HepG2 (cell line): Measurements from ENCODE around the gene DENND4C. TPM values are rescaled to one million over a fixed set of nuclear protein-coding genes. Genes with fewer than 3 reads are reported as not detected.
A peak's percentile ranks its signal among the peaks of the same experiment; 100 is the strongest.

Source experiments
- ARNT2 ChIP-seq: sonication (generic); formaldehyde crosslinking; IDR thresholded peaks from 2 replicates; pipeline ENCODE4 v1.8.0; 2022; ENCODE audit warnings: mild to moderate bottlenecking, low read depth, missing genetic modification reagents, moderate library complexity
- ATF7-NPFF ChIP-seq: sonication (generic); formaldehyde crosslinking; IDR thresholded peaks from 2 replicates; pipeline ENCODE4 v1.8.1; 2023; ENCODE audit warnings: mild to moderate bottlenecking, low read depth, missing genetic modification reagents, moderate library complexity
- CBX5 ChIP-seq: sonication (generic); formaldehyde crosslinking; IDR thresholded peaks from 2 replicates; pipeline ENCODE4 v1.4.0; 2020; ENCODE audit warnings: missing genetic modification reagents, borderline replicate concordance
- GABPA ChIP-seq, 2 experiments: IDR thresholded peaks; 2 replicates each; pipeline ENCODE4 v1.6.1; 2011 to 2016; ENCODE audit warnings: low read depth in 2 of 2, low read length in 1 of 2, missing biosample characterization in 1 of 2, missing genetic modification characterization in 1 of 2
- GFI1 ChIP-seq: sonication (generic); formaldehyde crosslinking; IDR thresholded peaks from 2 replicates; pipeline ENCODE4 v1.5.0; 2020; ENCODE audit warnings: missing genetic modification reagents, mild to moderate bottlenecking, borderline replicate concordance
- HNRNPL ChIP-seq: fragments of 200-400 bp; formaldehyde crosslinking; IDR thresholded peaks from 2 replicates; pipeline ENCODE4 v1.6.1; 2017; ENCODE audit warnings: mild to moderate bottlenecking, low read depth, low read length
- KDM2A ChIP-seq: sonication (generic); formaldehyde crosslinking; IDR thresholded peaks from 2 replicates; pipeline ENCODE4 v1.4.0; 2020; ENCODE audit warnings: low read depth, missing genetic modification reagents, borderline replicate concordance
- NFYC ChIP-seq: IDR thresholded peaks from 2 replicates; pipeline ENCODE4 v1.6.1; 2016; ENCODE audit warnings: missing genetic modification reagents, missing compliant biosample characterization
- NRL ChIP-seq: sonication (generic); formaldehyde crosslinking; IDR thresholded peaks from 2 replicates; pipeline ENCODE4 v1.5.0; 2020; ENCODE audit warnings: missing genetic modification reagents, mild to moderate bottlenecking, moderate library complexity, borderline replicate concordance
- RBAK ChIP-seq: sonication (generic); formaldehyde crosslinking; IDR thresholded peaks from 2 replicates; pipeline ENCODE4 v1.5.1; 2020; ENCODE audit warnings: mild to moderate bottlenecking, missing genetic modification reagents
- RFX1 ChIP-seq: fragments of 450-650 bp; IDR thresholded peaks from 2 replicates; pipeline ENCODE4 v1.6.1; 2017
- SAFB2 ChIP-seq: sonication (generic); formaldehyde crosslinking; IDR thresholded peaks from 2 replicates; pipeline ENCODE4 v1.5.1; 2020; ENCODE audit warnings: missing genetic modification reagents, low read depth, mild to moderate bottlenecking, borderline replicate concordance
- SP5 ChIP-seq: IDR thresholded peaks from 2 replicates; pipeline ENCODE4 v1.6.1; 2016; ENCODE audit warnings: low read depth, borderline replicate concordance
- SPEN ChIP-seq: sonication (generic); formaldehyde crosslinking; IDR thresholded peaks from 2 replicates; pipeline ENCODE4 v1.5.1; 2020; ENCODE audit warnings: low read depth, mild to moderate bottlenecking, missing genetic modification reagents
- SSRP1 ChIP-seq: IDR thresholded peaks from 2 replicates; pipeline ENCODE4 v1.6.1; 2016; ENCODE audit warnings: control low read depth
- THYN1 ChIP-seq: sonication (generic); formaldehyde crosslinking; IDR thresholded peaks from 2 replicates; pipeline ENCODE4 v1.8.1; 2023; ENCODE audit warnings: low read depth, mild to moderate bottlenecking, moderate library complexity, missing genetic modification reagents, borderline replicate concordance
- TOPORS ChIP-seq: sonication (generic); formaldehyde crosslinking; IDR thresholded peaks from 2 replicates; pipeline ENCODE4 v1.8.0; 2023; ENCODE audit warnings: mild to moderate bottlenecking, missing genetic modification reagents
- TRIM24 ChIP-seq: sonication (generic); formaldehyde crosslinking; IDR thresholded peaks from 2 replicates; pipeline ENCODE4 v1.8.0; 2022; ENCODE audit warnings: mild to moderate bottlenecking, missing genetic modification reagents
- ZNF432 ChIP-seq: sonication (generic); formaldehyde crosslinking; IDR thresholded peaks from 2 replicates; pipeline ENCODE4 v1.5.0; 2020; ENCODE audit warnings: missing genetic modification reagents, mild to moderate bottlenecking, borderline replicate concordance
- ZNF816 ChIP-seq: sonication (generic); formaldehyde crosslinking; IDR thresholded peaks from 2 replicates; pipeline ENCODE4 v1.8.0; 2022; ENCODE audit warnings: missing genetic modification reagents, mild to moderate bottlenecking, borderline replicate concordance
- polyA plus RNA-seq, 8 experiments: library from polyadenylated mRNA; depleted of rRNA in 3 of 8; stranded (reverse) in 7 of 8; unstranded in 1 of 8; fragments of >200 nt; fragmentation: Illumina TruSeq in 4 of 8; extraction: Trizol in 4 of 8; gene quantifications; 2 replicates each; pipeline versions ENCODE4 v1.2.1 to v1.2.3, GENCODE V29; 2011 to 2016; ENCODE audit warnings: low read depth in 4 of 8, missing spikeins in 1 of 8, mixed read lengths in 1 of 8; ENCODE audit not compliant: insufficient read depth in 1 of 8
- total RNA-seq, 5 experiments: library from RNA; depleted of rRNA; stranded (reverse); fragments of >200 nt; fragmentation: Illumina TruSeq; extraction: Trizol; gene quantifications; 2 replicates each; pipeline ENCODE4 v1.2.3, GENCODE V29; 2016; ENCODE audit warnings: low read depth in 1 of 5
- TF ChIP-seq, protein P1 (sequence below): sonication (generic); formaldehyde crosslinking; IDR thresholded peaks from 2 replicates; pipeline ENCODE4 v1.4.0; 2020; ENCODE audit warnings: missing genetic modification reagents
- TF ChIP-seq, protein P2 (sequence below): sonication (generic); formaldehyde crosslinking; conservative IDR thresholded peaks from 2 replicates; pipeline ENCODE4 v1.8.0; 2022; ENCODE audit warnings: mild to moderate bottlenecking, moderate library complexity, missing genetic modification reagents

DENND4C gene
- total and polyA plus RNA-seq, 2 of the 13 experiments (the other 11 are each of a cell fraction or from before 2014, with no cell fraction given): 19.1 to 27.2 TPM

DNA sequence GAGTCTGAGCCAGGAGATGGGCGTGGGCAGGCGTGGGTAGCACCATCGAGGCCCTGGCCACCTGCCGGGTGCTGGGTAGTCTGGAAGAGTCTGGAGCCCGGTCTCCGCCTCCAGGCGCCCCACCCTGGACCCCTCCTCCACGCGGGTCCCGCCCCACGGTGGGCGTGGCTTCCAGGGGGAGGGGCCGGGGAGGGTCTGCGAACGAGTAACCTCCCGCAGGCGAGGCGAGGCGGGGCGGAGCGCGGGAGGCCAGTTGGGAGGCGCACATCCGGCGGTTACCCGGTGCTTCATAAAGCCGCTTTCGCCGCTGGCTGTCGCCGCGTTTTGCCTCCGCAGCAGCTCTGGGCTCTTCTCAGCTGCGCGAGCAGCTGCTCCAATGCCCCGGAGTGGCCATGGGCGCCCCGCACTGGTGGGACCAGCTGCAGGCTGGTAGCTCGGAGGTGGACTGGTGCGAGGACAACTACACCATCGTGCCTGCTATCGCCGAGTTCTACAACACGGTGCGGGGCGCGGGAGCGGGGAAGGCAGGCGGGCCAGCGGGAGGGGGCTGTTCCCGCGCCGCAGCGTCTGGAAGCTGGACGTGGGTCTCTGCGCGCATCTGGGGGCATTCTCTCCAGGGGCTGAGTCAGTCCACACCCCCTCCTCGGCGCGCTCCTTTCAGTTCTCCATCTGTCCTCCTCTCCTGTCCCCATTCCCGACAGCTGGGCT is 178.4 kb downstream of the DENND4C start, which contains the start of gene ACER2 (continued):
- TF ChIP-seq HNRNPL (0 out of 2 replicates have a peak, but pooled peaks have one; percentile 58), GABPA (IDR thresholded peaks at IDR 0.05; ENCODE audit: low read depth, low read length) (peak; percentile 42; the same call in 1 of the 2 replicates), GABPA (CRISPR knock-in tag; IDR thresholded peaks at IDR 0.05; ENCODE audit: low read depth) (peak; percentile 75), THYN1 (no peak), SAFB2 (CRISPR knock-in tag) (no peak; the same call in 1 of the 2 replicates), ZNF816 (CRISPR knock-in tag) (no peak; the same call in none of the 2 replicates), RFX1 (no peak), NFYC (CRISPR knock-in tag) (0 out of 2 replicates have a peak, but pooled peaks have one; percentile 27), ZNF432 (CRISPR knock-in tag) (no peak), SPEN (CRISPR knock-in tag) (no peak; the same call in 1 of the 2 replicates), KDM2A (CRISPR knock-in tag) (peak; percentile 69), TOPORS (CRISPR knock-in tag) (0 out of 2 replicates have a peak, but pooled peaks have one; percentile 73), SP5 (CRISPR knock-in tag) (peak; percentile 85), ARNT2 (CRISPR knock-in tag) (peak; percentile 84; the same call in 1 of the 2 replicates), SSRP1 (CRISPR knock-in tag) (no peak), TRIM24 (CRISPR knock-in tag) (no peak), NRL (peak; percentile 76), RBAK (CRISPR knock-in tag) (no peak), ATF7-NPFF (CRISPR knock-in tag) (peak; percentile 82; the same call in 1 of the 2 replicates), GFI1 (CRISPR knock-in tag) (peak; percentile 57; the same call in 1 of the 2 replicates), CBX5 (CRISPR knock-in tag) (no peak)
- TF ChIP-seq, protein P1, sequence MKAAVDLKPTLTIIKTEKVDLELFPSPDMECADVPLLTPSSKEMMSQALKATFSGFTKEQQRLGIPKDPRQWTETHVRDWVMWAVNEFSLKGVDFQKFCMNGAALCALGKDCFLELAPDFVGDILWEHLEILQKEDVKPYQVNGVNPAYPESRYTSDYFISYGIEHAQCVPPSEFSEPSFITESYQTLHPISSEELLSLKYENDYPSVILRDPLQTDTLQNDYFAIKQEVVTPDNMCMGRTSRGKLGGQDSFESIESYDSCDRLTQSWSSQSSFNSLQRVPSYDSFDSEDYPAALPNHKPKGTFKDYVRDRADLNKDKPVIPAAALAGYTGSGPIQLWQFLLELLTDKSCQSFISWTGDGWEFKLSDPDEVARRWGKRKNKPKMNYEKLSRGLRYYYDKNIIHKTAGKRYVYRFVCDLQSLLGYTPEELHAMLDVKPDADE: no peak
- TF ChIP-seq, protein P2, sequence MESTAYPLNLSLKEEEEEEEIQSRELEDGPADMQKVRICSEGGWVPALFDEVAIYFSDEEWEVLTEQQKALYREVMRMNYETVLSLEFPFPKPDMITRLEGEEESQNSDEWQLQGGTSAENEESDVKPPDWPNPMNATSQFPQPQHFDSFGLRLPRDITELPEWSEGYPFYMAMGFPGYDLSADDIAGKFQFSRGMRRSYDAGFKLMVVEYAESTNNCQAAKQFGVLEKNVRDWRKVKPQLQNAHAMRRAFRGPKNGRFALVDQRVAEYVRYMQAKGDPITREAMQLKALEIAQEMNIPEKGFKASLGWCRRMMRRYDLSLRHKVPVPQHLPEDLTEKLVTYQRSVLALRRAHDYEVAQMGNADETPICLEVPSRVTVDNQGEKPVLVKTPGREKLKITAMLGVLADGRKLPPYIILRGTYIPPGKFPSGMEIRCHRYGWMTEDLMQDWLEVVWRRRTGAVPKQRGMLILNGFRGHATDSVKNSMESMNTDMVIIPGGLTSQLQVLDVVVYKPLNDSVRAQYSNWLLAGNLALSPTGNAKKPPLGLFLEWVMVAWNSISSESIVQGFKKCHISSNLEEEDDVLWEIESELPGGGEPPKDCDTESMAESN (CRISPR knock-in tag): peak; percentile 87
- TF ChIP-seq, all 625 proteins: peak for 229
